DND-41 (cell line): ENCODE results near the gene CCDC154.
A peak's percentile ranks its signal among the peaks of the same experiment; 100 is the strongest.

ENCODE experiments used
- ATAC-seq: fragments of 200-7000 bp; cut with Tn5 transposase; 3 replicates; pipeline ENCODE4 v1.9.1; 2021; ENCODE audit warnings: low read depth; ENCODE audit not compliant: insufficient read depth
- DNase-seq: peaks from one replicate; pipeline ENCODE4 v3.0.0-alpha.2; 2020
- H2AFZ ChIP-seq: 2 replicates; pipeline ENCODE4 v1.6.0; 2012; ENCODE audit warnings: low read depth, low read length
- H3K27ac ChIP-seq: 2 replicates; pipeline ENCODE4 v1.5.1; 2012; ENCODE audit warnings: low read length, inconsistent platforms
- H3K27me3 ChIP-seq: fragments of 200-600 bp; sonication (generic); 2 replicates; pipeline ENCODE4 v1.6.0; 2012; ENCODE audit warnings: low read length, mild to moderate bottlenecking, inconsistent platforms; ENCODE audit not compliant: insufficient read depth, poor library complexity
- H3K36me3 ChIP-seq: 2 replicates; pipeline ENCODE4 v1.5.1; 2012; ENCODE audit warnings: low read length, inconsistent platforms; ENCODE audit not compliant: insufficient read depth
- H3K4me1 ChIP-seq: 2 replicates; pipeline ENCODE4 v1.5.1; 2012; ENCODE audit warnings: mild to moderate bottlenecking, low read length; ENCODE audit not compliant: insufficient read depth
- H3K4me2 ChIP-seq: 2 replicates; pipeline ENCODE4 v1.6.0; 2012; ENCODE audit warnings: mild to moderate bottlenecking, moderate library complexity, low read length, inconsistent platforms; ENCODE audit not compliant: insufficient read depth
- H3K4me3 ChIP-seq, 2 experiments: fragments of 200-600 bp in 1 of 2; shearing (Covaris generic) in 1 of 2; 2 replicates each; pipeline ENCODE4 v1.5.1; 2012 to 2016; ENCODE audit warnings: inconsistent platforms in 2 of 2, low read length in 2 of 2, mild to moderate bottlenecking in 2 of 2, low read depth in 1 of 2, moderate library complexity in 1 of 2
- H3K79me2 ChIP-seq: 2 replicates; pipeline ENCODE4 v1.6.0; 2012; ENCODE audit warnings: low read length, inconsistent platforms; ENCODE audit not compliant: insufficient read depth
- H3K9ac ChIP-seq: 2 replicates; pipeline ENCODE4 v1.6.0; 2012; ENCODE audit warnings: low read depth, mild to moderate bottlenecking, inconsistent platforms, low read length, moderate library complexity
- H3K9me3 ChIP-seq: 2 replicates; pipeline ENCODE4 v1.5.1; 2012; ENCODE audit warnings: low read length, moderate library complexity, mild to moderate bottlenecking, inconsistent platforms; ENCODE audit not compliant: insufficient read depth, severe bottlenecking
- H4K20me1 ChIP-seq: 2 replicates; pipeline ENCODE4 v1.6.0; 2012; ENCODE audit warnings: low read length; ENCODE audit not compliant: insufficient read depth
- CTCF ChIP-seq: IDR thresholded peaks from 2 replicates; pipeline ENCODE4 v1.5.1; 2012; ENCODE audit warnings: borderline replicate concordance, low read length, moderate library complexity, mild to moderate bottlenecking; ENCODE audit not compliant: poor library complexity, severe bottlenecking; ENCODE audit errors: extremely low read depth
- EZH2 ChIP-seq: IDR thresholded peaks from 3 replicates; pipeline ENCODE4 v1.6.1; 2012; ENCODE audit warnings: borderline replicate concordance, low read depth, mild to moderate bottlenecking, moderate library complexity, low read length, inconsistent platforms; ENCODE audit not compliant: severe bottlenecking

CCDC154 gene

GRCh38 chr16:1492082-1492922, 47.9 kb upstream of the CCDC154 start:
- H3K9ac ChIP-seq: peak overlapping the region; percentile 97
- TF ChIP-seq EZH2 (no peak), CTCF (no peak)

GRCh38 chr16:1491327-1491726, 47.0 kb upstream of the CCDC154 start:
- Histone ChIP-seq H3K79me2 (peaks cover 31% of the 10 kb centered on the region), H3K27ac (no peak overlapping the region), H3K4me1 (peaks cover 30% of the 10 kb centered on the region), H3K9ac (no peak overlapping the region), H3K4me2 (no peak overlapping the region), H3K27me3 (no peaks in the 10 kb centered on the region), H3K36me3 (peaks cover 26% of the 10 kb centered on the region), H3K9me3 (no peaks in the 10 kb centered on the region), H2AFZ (no peak overlapping the region), H3K4me3 (no peak overlapping the region), H4K20me1 (peaks cover 19% of the 10 kb centered on the region)
- DNase-seq: no peak
- TF ChIP-seq EZH2: no peak
- TF ChIP-seq CTCF: no peak
- no peak for ATAC-seq

More at GRCh38 chr16:1492082-1492922, 47.9 kb upstream of the CCDC154 start:
- H3K4me1 ChIP-seq: peaks cover 32% of the 10 kb centered on the region
- H4K20me1 ChIP-seq: peaks cover 29% of the 10 kb centered on the region
- H3K4me3 ChIP-seq: peak overlapping the region; percentile 24 to 93; a peak in 3 of 4 replicates
- no peak for DNase-seq
- H3K27me3 ChIP-seq: no peaks in the 10 kb centered on the region
- H3K27ac ChIP-seq: peak overlapping the region; percentile 92
- ATAC-seq: no peak
- peaks cover 36% of the 10 kb centered on the region for H3K36me3 ChIP-seq
- H2AFZ ChIP-seq: peak overlapping the region; percentile 98
- peaks cover 40% of the 10 kb centered on the region for H3K79me2 ChIP-seq
- peak overlapping the region; percentile 88 for H3K4me2 ChIP-seq
- no peaks in the 10 kb centered on the region for H3K9me3 ChIP-seq

- TF ChIP-seq EZH2: no peak
- H3K9me3 ChIP-seq: no peaks in the 10 kb centered on the region
These were observed 44.7 kb upstream of the CCDC154 start for GRCh38 chr16:1489077-1489476.

GRCh38 chr16:1488619-1489018, 44.3 kb upstream of the CCDC154 start, which contains the start of gene PTX4:
Gene PTX4, minus strand, starts transcription at chr16:1488944. Its CDS starts 35 bp downstream, at chr16:1488909.
- ATAC-seq: no peak
- no peaks in the 10 kb centered on the region for H4K20me1 ChIP-seq

More at GRCh38 chr16:1489077-1489476, 44.7 kb upstream of the CCDC154 start:
- ATAC-seq (no peak), DNase-seq (no peak)
- no peaks in the 10 kb centered on the region; the same call in 1 of the 2 replicates for H4K20me1 ChIP-seq
- no peak overlapping the region for H3K4me2 ChIP-seq
- no peaks in the 10 kb centered on the region for H3K27me3 ChIP-seq
- H3K4me1 ChIP-seq: peaks cover 14% of the 10 kb centered on the region
- no peak overlapping the region for H3K4me3 ChIP-seq
- no peak overlapping the region for H3K9ac ChIP-seq
- no peak overlapping the region for H3K27ac ChIP-seq
- peaks cover 4% of the 10 kb centered on the region; the same call in 1 of the 2 replicates for H3K36me3 ChIP-seq
- H2AFZ ChIP-seq: no peak overlapping the region
- peaks cover 8% of the 10 kb centered on the region for H3K79me2 ChIP-seq

More at GRCh38 chr16:1488619-1489018, 44.3 kb upstream of the CCDC154 start, which contains the start of gene PTX4:
- Histone ChIP-seq H3K27ac (no peak within 1 kb of the TSS), H3K79me2 (peaks cover 4% of the 10 kb centered on the region), H3K9ac (no peak within 1 kb of the TSS), H3K4me3 (no peak within 1 kb of the TSS), H3K4me2 (no peak within 1 kb of the TSS), H3K36me3 (no peaks in the 10 kb centered on the region), H3K4me1 (peaks cover 10% of the 10 kb centered on the region), H3K27me3 (no peaks in the 10 kb centered on the region), H2AFZ (no peak within 1 kb of the TSS), H3K9me3 (no peaks in the 10 kb centered on the region)
- TF ChIP-seq EZH2: no peak
- TF ChIP-seq CTCF: no peak
- no peak for DNase-seq
